CD4-positive, alpha-beta T cell treated with Interleukin-12 subunit alpha and Interleukin-12 subunit beta, for 1 hour (primary cell): ENCODE data around the gene EAPP.
"Not testable (repeated sequence)": the region's sequence is repeated elsewhere in the genome, so short reads cannot be mapped to it uniquely, and the experiment has no call there.

Experiments used
- DNase-seq: peaks from one replicate; pipeline ENCODE4 v3.0.0-alpha.2; 2020

Gene EAPP

DNA sequence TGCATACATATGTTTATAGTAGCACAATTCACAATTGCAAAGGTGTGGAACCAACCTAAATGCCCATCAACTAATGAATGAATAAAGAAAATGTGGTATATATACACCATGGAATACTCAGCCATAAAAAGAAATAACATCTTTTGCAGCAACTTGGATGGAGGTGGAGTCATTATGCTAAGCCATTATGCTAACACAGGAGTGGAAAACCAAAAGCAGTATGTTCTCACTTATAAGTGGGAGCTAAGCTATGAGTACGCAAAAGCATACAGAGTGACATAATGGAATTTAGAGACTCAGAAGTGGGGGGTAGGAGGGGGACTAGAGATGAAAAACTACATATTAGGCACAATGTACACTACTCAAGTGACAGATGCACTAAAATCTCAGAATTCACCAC is 61.2 kb downstream of the EAPP start:
- DNase-seq = no peak

DNA sequence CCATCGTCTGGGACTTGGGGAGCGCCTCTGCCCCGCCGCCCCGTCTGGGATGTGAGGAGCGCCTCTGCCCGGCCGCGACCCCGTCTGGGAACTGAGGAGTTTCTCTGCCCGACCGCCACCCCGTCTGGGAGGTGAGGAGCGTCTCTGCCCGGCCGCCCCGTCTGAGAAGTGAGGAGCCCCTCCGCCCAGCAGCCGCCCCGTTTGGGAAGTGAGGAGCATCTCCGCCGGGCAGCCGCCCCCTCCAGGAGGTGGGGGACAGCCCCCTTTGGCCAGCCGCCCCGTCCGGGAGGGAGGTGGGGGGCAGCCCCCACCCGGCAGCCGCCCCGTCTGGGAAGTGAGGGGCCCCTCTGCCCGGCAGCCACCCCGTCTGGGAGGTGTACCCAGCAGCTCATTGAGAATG is 63.5 kb downstream of the EAPP start:
- not testable (repeated sequence) for DNase-seq

DNA sequence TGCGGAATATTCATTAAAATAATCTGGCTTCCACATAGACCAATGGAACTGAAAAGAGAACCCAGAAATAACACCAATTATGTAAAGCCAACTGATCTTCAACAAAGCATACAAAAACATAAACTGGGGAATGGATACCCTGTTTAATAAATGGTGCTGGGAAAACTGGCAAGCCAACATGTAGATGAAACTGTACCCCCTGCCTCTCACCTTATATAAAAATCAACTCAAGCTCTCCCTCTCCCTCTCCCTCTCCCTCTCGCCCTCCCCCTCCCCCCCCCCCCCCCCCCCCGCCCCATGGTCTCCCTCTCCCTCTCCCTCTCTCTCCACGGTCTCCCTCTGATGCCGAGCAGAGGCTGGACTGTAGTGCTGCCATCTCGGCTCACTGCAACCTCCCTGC is 64.3 kb downstream of the EAPP start:
- no peak for DNase-seq

DNA sequence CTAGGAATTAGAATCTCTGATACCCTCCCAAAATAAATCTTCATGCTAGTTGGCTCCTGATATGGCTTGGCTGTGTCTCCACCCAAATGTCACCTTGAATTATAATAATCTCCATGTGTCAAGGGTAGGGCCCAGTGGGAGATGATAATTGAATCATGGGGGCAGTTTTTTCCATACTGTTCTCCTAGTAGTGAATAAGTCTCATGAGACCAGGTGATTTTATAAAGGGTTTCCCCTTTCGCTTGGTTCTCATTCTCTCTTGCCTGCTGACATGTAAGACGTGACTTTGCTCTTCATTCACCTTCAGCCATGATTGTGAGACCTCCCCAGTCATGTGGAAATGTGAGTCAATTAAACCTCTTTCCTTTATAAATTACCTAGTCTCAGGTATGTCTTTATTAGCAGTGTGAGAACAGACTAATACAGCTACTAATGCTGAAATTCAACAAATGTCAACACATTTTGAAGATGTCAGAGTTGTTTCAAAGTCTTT is 65.3 kb downstream of the EAPP start:
- no peak for DNase-seq

DNA sequence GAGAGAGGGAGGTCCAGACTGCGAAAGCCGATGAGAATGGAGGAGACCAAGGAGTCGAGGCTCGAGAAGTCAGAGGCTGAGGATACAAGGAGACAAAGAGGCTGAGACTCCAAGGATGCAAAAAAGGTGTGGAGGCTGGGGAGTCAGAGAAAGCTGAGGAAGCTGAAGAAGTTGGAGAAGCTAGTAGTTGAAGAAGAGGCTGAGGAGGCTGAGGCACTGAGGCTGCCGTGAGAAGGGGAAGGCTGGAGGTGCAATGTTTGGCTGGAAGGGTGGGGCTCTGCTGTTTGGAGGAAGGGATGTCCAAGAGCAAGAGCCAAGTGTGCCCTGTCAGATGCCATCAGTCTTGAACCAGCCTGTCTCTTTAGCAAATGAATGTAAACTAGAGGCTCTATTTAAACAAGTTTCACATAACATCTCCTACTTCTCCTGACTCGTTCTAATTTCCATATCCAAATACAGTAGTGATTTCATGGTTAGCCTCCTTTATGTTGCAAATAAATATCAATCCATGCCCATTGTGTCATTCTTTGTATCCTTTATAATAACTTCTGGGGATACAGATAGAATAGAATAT is 66.7 kb downstream of the EAPP start:
- DNase-seq = no peak

DNA sequence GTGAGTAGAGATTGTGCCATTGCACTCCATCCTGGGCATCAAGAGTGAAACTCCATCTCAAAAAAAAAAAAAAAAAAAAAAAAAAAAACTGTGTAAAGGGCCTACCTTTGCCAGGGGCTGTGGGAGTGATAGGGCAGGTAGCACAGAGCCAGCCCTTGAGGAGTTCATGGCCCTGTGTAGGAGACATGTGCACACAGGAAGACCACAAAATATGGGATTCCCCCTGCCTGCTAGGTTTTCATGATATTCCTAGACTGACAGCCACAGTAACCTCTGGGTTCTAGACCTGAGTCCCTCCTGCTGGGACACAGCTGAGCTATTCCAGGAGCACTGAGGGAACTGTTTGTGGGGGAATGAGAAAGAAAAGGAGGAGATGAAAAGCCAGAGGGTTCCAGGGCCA is 69.2 kb downstream of the EAPP start:
- DNase-seq = no peak

DNA sequence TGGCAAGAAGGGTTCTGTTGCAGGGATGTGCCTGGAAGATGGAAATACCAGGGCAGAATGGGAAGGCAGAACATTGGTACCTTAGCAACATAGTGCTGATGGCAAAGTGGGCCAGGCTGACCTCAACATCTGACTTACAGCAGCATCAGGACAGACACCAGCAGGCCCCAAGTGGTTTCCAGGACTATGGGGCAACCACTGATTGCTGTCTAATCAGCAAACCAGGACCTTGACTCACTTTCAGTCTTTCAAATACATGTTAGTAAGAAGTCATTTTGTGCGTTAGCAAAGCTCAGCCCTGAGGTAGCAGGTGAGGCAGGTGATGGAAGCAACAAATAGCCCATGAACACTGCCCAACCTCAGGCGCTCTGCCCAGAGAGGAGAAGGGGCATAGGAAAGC is 72.8 kb downstream of the EAPP start:
- DNase-seq = no peak
